HG03354 (cell line): Measurements from ENCODE around the gene SNX5.

Experiments used
- ATAC-seq: cut with Tn5 transposase; IDR thresholded peaks from one replicate; pipeline ENCODE4 v1.9.1; 2021; ENCODE audit warnings: mild to moderate bottlenecking; ENCODE audit not compliant: unreplicated experiment, poor library complexity, severe bottlenecking

Gene SNX5

GRCh38 chr20:17928633-17929311, 39.8 kb downstream of the SNX5 start:
- no peak for ATAC-seq

- no peak for ATAC-seq
Observed at GRCh38 chr20:17928211-17928611, 40.4 kb downstream of the SNX5 start.

DNA sequence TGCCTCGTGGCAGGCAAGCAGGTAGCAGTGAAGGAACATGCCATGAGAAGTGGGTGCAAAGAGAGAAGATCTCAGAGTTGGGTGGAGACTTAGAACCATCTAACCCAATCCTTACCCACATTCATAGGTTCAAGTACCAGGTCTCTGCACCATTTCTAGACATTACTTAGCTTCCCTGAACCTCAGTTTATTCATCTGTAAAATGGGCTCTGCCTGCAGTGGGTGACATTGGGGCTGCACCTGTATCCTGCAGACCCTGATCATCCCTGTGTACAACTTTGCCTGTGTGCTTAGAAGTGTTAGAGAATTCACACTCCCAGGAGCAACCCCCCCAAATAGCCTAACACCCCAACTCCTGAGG, 42.7 kb downstream of the SNX5 start:
- ATAC-seq = no peak

DNA sequence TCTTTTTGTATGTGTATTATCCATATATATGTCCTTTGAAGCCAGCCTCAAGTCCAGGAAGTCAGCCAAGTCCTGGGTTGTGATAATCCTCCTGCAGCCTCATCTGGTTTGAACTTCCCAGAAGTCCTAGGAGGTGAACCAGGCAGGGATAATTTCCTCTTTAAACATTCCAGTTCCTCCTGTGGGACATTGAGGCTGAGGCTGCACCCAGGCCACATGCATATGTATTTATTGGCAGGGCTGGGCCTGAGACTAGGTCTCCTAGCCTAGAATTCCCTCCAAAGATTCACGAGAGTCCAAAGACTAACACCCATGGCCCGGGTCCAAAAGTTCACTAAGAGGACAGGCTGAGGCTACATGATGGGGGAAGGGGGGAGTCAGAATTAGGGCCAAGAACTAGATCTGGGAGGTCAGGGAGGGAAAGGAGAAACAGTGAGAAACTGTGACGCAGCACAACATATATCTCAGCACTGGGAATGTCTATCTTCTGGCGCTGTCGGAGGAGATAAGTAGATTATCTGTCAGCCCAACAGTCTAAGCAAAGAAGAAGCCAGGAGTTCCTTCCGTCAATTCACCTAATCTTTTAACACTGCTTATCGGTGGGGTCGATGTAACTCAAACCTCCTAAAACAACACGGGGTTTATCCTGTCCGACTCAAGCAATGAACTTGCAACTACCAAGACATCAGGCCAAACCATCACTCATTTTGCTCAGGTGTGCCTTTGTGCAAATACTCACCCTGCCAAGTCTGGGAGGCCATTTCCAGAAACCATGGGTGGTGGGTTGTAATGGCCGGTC, 43.3 kb downstream of the SNX5 start:
- no peak for ATAC-seq

DNA sequence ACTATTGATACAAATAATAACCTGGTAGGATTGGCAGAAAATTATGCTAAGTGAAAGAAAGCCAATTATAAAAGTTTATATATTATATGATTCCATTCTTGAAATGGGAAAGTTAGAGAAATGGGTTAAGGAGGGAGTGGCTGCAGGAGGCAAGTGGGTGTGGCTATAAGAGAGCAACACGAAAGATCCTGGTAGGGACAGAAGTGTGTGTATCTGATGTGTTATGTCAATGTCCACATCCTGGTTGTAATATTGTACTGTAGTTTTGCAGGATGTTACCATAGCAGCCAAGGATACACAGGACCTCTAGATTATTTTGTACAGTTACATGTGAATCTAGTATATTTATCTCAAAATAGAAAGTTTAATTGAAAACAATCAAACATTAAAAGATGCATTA, 46.8 kb downstream of the SNX5 start:
- no peak for ATAC-seq

- ATAC-seq = no peak
Observed at GRCh38 chr20:17919149-17919548, 49.4 kb downstream of the SNX5 start.

- no peak for ATAC-seq
Observed at GRCh38 chr20:17917832-17918618, 50.6 kb downstream of the SNX5 start.

GRCh38 chr20:17916433-17916891, 52.1 kb downstream of the SNX5 start:
- ATAC-seq = no peak

DNA sequence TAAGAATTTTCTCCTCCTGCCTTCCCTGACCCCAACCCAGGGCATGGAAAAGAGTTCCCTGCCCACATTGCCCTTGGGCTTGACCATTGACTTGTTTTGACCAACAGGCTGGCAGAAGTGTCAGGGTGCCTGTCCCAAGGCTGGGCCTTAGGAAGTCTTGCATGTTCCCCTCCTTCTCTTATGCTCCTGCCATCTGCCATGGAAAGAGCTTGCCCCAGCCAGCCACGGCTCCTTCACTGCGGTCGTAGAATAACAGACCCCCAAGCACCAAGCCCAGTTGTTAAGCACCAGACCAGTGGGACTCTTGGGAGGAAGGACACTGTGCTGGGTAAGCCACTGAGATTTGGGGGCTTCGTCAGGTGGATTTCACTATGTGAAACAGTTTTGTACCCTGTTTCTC, 53.6 kb downstream of the SNX5 start:
- no peak for ATAC-seq

DNA sequence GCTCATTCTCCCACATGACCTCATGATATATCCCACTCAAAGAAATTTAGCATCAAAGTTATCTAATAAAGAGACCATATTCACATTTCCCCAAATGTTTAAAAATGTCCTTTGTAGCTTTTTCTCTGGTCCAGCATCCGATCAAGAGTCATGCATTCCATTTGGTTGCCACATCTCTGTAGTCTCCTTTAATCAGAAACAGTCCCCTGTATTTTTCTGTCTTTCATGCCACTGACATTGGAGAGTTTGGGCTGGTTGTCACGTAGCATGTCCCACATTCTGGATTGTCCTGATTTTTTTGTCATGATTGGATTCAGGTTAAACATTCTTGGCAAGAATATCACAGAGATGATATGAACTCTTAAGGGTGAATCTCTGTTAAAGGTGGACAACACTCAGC, 55.7 kb downstream of the SNX5 start:
- ATAC-seq = no peak

DNA sequence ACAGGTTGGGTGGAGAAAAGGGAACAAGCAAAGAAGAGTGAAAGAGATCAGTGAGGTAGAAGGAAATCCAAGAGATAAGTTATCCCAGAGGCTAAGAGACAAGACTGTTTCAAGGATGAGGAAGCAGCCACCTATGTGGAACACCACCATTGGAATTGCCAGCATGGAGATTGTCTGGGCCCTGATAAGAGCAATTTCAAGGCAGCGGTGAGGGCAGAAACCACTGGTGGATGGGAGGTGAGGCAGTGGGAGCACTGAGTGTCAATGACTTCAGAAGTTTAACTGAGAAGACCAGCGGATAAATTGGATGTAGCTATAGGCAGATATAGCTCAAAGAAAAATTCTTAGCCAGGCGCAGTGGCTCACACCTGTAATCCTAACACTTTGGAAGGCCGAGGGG, 56.7 kb downstream of the SNX5 start:
- no peak for ATAC-seq

DNA sequence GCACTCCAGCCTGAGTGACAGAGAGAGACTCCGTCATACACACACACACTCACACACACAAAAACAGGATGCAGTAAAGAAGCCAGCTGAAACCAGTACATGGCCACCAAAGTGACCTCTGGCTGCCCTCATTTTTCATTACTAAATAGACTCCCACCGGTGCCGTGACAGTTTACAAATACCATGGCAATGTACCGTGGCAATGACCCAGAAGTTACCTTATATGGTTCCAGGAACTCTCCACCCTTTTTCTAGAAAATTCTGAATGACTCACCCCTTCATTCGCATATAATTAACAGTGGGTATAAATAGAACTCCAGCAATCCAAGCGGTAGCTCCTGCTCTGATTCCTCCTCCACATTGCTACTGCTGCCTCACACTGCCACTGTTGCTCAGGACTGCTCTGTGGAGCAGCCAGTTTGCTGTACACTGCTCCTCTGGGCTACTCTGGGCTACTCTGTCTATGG, 57.7 kb downstream of the SNX5 start:
- no peak for ATAC-seq

GRCh38 chr20:17909869-17910321, 58.7 kb downstream of the SNX5 start:
- ATAC-seq = no peak

- ATAC-seq = no peak
Observed at GRCh38 chr20:17905544-17905943, 63.0 kb downstream of the SNX5 start.

DNA sequence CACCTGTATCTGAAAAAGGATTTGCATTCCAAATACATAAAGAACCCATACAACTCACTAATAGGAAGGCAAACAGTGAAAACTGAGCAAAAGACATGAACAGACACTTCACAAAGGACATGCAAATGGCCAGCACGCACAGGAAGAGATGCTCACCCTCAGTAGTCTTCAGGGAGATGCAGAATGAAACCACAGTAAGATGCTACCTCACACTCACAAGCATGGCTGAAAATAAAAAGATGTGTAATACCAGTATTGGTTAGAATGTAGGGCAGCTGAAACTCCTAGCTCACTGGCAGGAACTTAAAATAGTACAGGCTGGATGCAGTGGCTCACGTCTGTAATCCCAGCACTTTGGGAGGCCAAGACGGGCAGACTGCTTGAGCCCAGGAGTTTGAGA, 64.6 kb downstream of the SNX5 start:
- ATAC-seq = peak; percentile 91

DNA sequence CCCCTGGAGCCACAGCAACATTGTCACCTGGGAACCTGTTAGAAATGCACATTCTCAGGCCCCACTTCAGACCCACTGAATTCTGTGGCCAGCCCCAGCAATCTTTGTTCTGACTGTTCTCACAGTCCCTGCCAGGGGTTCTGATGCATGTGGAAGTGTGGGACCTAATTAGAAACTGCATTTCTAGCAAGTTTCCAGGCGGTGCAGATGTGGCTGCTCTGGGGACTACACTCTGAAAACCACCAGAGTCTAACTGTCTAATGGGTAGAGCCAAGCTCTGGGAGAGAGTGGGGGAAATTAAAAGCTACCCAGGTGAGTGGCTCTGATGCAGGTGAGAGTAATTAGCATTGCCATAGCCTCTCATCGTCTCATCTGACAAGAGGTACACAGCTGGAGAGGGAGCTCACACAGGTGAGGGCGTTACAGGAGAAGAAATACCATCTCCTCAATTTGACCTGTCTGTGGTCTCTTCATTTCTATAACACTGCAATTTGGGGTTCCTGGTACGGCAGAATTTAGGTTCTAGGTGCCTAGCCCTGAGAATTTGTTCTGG, 66.0 kb downstream of the SNX5 start:
- ATAC-seq = no peak

- ATAC-seq = no peak
Observed at GRCh38 chr20:17901971-17902370, 66.6 kb downstream of the SNX5 start.

- no peak for ATAC-seq
Observed at GRCh38 chr20:17898548-17898994, 70.0 kb downstream of the SNX5 start.

DNA sequence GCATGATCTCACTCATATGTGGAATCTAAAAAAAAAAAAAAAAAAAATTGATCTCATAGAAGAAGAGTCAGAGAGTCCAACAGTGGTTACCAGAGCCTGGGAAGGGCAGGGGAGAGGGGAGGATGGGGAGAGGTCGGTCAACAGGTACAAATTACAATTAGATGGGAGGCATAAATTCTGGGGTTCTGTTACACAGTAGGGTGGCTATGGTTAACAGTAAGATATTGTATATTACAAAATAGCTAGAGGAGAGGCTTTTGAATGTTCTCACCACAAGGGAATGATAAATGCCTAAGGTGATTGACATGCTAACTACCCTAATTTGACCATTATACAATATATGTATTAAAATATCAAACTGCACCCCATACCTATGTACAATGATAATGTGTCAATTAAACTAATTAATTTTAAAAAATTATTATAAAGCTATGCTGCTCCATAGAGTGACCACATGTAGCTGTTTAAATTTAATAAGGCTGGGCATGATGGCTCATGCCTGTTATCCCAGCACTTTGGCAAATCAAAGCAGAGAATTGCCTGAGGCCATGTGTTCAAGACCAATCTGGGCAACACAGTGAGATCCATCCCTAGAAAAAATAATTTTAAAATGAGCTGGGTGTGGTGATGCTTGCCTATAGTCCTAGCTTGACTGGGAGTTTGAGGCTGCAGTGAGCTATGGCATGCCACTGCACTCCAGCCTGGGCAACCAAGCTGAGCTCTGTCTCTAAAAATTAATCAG, 70.9 kb downstream of the SNX5 start:
- no peak for ATAC-seq
